NCI-H446 treated with DMSO at 0.1 percent for 48 hours (cell line): ENCODE results near the gene EPHA1.

Source experiments
- DNase-seq: peaks from one replicate; lab custom pipeline; 2025; lab: John Stamatoyannopoulos, UW

EPHA1 gene

DNA sequence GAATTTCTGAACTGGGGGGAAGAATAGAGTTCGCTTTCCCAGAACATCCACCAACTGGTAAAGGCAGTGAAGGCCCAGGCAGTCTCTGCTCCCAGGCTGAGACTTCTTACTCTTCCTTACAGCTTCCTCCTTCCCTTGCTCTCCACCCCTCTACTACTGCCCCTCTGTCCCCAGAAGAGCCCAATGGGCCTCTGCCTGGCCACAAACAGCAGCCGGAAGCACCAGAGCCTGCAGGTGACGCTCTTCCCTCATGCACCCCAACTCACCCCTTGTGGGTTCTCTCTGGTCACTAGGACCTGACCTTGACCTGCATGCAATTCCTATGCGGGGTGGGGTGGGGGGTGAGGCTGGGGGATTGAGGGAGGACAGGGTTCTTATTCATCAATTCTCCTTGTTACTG lies 62.6 kb downstream of the EPHA1 start:
- no peak for DNase-seq

DNA sequence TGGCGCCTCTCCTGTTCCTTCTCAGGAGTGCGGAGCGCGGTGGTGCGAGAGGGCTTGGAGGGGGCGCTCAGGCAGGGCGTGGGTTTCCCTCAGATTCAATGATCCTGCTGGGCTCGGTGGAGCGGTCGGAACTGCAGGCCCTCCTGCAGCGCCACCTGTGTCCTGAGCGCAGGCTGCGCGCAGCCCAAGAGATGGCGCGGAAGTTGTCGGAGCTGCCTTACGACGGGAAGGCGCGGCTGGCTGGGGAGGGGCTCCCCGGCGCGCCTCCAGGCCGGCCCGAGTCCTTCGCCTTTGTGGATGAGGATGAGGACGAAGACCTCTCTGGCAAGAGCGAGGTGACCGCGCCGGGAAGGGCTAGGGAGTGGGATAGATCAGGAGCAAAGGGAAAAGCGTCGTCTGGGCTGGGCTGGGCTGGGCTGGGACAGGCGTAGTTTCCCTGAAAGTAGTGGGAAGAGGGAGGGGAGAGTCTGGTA lies 63.2 kb downstream of the EPHA1 start:
- DNase-seq: no peak

DNA sequence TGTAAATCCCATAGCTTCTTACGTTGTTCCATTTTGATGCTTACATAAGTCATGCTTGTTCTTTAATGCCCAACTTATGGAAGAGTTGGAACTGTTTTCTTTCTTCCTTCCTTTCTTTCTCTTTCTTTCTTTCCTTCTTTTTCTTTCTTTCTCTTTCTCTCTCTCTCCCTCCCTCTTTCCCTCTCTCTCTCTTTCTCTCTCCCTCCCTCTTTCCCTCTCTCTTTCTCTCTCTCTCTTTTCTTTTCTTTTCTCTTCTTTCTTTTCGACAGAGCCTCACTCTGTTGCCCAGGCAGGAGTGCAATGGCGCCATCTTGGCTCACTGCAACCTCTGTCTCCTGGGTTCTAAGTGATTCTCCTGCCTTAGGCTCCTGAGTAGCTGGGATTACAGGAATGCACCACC lies 65.1 kb downstream of the EPHA1 start:
- no peak for DNase-seq

DNA sequence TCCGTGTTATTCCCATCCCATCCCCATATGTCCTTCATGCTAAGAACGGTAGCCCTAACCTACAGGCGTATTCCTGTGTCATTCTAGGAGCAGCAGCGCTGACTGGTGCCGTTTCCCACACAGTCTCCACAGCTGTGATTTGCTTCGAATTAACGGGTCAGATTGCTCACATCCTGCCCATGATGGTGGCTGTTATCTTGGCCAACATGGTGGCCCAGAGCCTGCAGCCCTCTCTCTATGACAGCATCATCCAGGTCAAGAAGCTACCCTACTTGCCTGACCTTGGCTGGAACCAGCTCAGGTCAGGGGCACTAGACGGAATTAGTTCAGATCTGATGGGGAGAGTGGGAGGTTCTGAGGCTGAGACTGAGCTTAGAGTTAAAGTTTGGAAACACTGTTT lies 66.8 kb downstream of the EPHA1 start:
- no peak for DNase-seq
